ENCODE results near the gene NPEPL1.

NPEPL1 gene

GRCh38 chr20:58715391-58715800, 22.8 kb downstream of the NPEPL1 start:
- 77 to 79% methylated on average over 7 to 11 of the region's 11 CpGs for WGBS, 2 experiments (ENCODE audit: insufficient coverage in 2 of 2)

GRCh38 chr20:58715801-58716475, 23.3 kb downstream of the NPEPL1 start:
- Histone ChIP-seq H3K36me3 (ENCODE audit: control insufficient read depth, insufficient read depth, low read length) (no peaks in the 10 kb centered on the region), H3K4me1 (ENCODE audit: control insufficient read depth, insufficient read depth, low read length, poor library complexity, severe bottlenecking) (peaks cover 3% of the 10 kb centered on the region), H3K27ac (ENCODE audit: low read depth, low read length, severe bottlenecking) (no peak overlapping the region), H3K4me3 (ENCODE audit: extremely low read depth, insufficient read depth, low read length, poor library complexity, severe bottlenecking) (no peak overlapping the region), H3K9me3 (ENCODE audit: control insufficient read depth, low read length) (no peaks in the 10 kb centered on the region)
- 92 to 93% methylated on average over 17 to 18 of the region's 18 CpGs for WGBS, 2 experiments (ENCODE audit: insufficient coverage in 2 of 2)

More at GRCh38 chr20:58715391-58715800, 22.8 kb downstream of the NPEPL1 start:
- H3K27ac ChIP-seq (ENCODE audit: low read depth, low read length, severe bottlenecking): no peak overlapping the region
- no peaks in the 10 kb centered on the region for H3K36me3 ChIP-seq (ENCODE audit: control insufficient read depth, insufficient read depth, low read length)
- peaks cover 3% of the 10 kb centered on the region for H3K4me1 ChIP-seq (ENCODE audit: control insufficient read depth, insufficient read depth, low read length, poor library complexity, severe bottlenecking)
- no peaks in the 10 kb centered on the region for H3K9me3 ChIP-seq (ENCODE audit: control insufficient read depth, low read length)
- no peak overlapping the region for H3K4me3 ChIP-seq (ENCODE audit: extremely low read depth, insufficient read depth, low read length, poor library complexity, severe bottlenecking)

GRCh38 chr20:58716476-58717277, 24.1 kb downstream of the NPEPL1 start:
- WGBS, 2 experiments (ENCODE audit: insufficient coverage in 2 of 2): 82 to 84% methylated on average over 19 to 23 of the region's 23 CpGs
- H3K27ac ChIP-seq (ENCODE audit: low read depth, low read length, severe bottlenecking): no peak overlapping the region
- no peak overlapping the region for H3K4me3 ChIP-seq (ENCODE audit: extremely low read depth, insufficient read depth, low read length, poor library complexity, severe bottlenecking)

GRCh38 chr20:58717278-58718091, 24.9 kb downstream of the NPEPL1 start:
- 89 to 91% methylated on average over 16 to 19 of the region's 23 CpGs for WGBS, 2 experiments (ENCODE audit: insufficient coverage in 2 of 2)
- peaks cover 10% of the 10 kb centered on the region for H3K4me1 ChIP-seq (ENCODE audit: control insufficient read depth, insufficient read depth, low read length, poor library complexity, severe bottlenecking)
- no peak overlapping the region for H3K27ac ChIP-seq (ENCODE audit: low read depth, low read length, severe bottlenecking)
- H3K4me3 ChIP-seq (ENCODE audit: extremely low read depth, insufficient read depth, low read length, poor library complexity, severe bottlenecking): no peak overlapping the region
- no peaks in the 10 kb centered on the region for H3K9me3 ChIP-seq (ENCODE audit: control insufficient read depth, low read length)
- H3K36me3 ChIP-seq (ENCODE audit: control insufficient read depth, insufficient read depth, low read length): no peaks in the 10 kb centered on the region

More at GRCh38 chr20:58716476-58717277, 24.1 kb downstream of the NPEPL1 start:
- Histone ChIP-seq H3K4me1 (ENCODE audit: control insufficient read depth, insufficient read depth, low read length, poor library complexity, severe bottlenecking) (peaks cover 3% of the 10 kb centered on the region), H3K36me3 (ENCODE audit: control insufficient read depth, insufficient read depth, low read length) (no peaks in the 10 kb centered on the region), H3K9me3 (ENCODE audit: control insufficient read depth, low read length) (no peaks in the 10 kb centered on the region)

GRCh38 chr20:58718121-58718563, 25.5 kb downstream of the NPEPL1 start:
- no peaks in the 10 kb centered on the region for H3K36me3 ChIP-seq (ENCODE audit: control insufficient read depth, insufficient read depth, low read length)
- H3K9me3 ChIP-seq (ENCODE audit: control insufficient read depth, low read length): no peaks in the 10 kb centered on the region
- 88 to 91% methylated on average over 11 to 14 of the region's 15 CpGs for WGBS, 2 experiments (ENCODE audit: insufficient coverage in 2 of 2)
- H3K4me1 ChIP-seq (ENCODE audit: control insufficient read depth, insufficient read depth, low read length, poor library complexity, severe bottlenecking): peaks cover 10% of the 10 kb centered on the region
- H3K27ac ChIP-seq (ENCODE audit: low read depth, low read length, severe bottlenecking): no peak overlapping the region
- H3K4me3 ChIP-seq (ENCODE audit: extremely low read depth, insufficient read depth, low read length, poor library complexity, severe bottlenecking): no peak overlapping the region

- Histone ChIP-seq H3K27ac (ENCODE audit: low read depth, low read length, severe bottlenecking) (no peak overlapping the region), H3K4me3 (ENCODE audit: extremely low read depth, insufficient read depth, low read length, poor library complexity, severe bottlenecking) (no peak overlapping the region), H3K9me3 (ENCODE audit: control insufficient read depth, low read length) (no peaks in the 10 kb centered on the region), H3K4me1 (ENCODE audit: control insufficient read depth, insufficient read depth, low read length, poor library complexity, severe bottlenecking) (peaks cover 10% of the 10 kb centered on the region), H3K36me3 (ENCODE audit: control insufficient read depth, insufficient read depth, low read length) (no peaks in the 10 kb centered on the region)
- WGBS, 2 experiments (ENCODE audit: insufficient coverage in 2 of 2): 82 to 95% methylated on average over 8 of the region's 10 CpGs
Observed at GRCh38 chr20:58718729-58719128, 26.1 kb downstream of the NPEPL1 start.

- H3K4me3 ChIP-seq (ENCODE audit: extremely low read depth, insufficient read depth, low read length, poor library complexity, severe bottlenecking): no peak overlapping the region
- no peak overlapping the region for H3K27ac ChIP-seq (ENCODE audit: low read depth, low read length, severe bottlenecking)
- no peaks in the 10 kb centered on the region for H3K9me3 ChIP-seq (ENCODE audit: control insufficient read depth, low read length)
- 76 to 85% methylated on average over 7 of the region's 7 CpGs for WGBS, 2 experiments (ENCODE audit: insufficient coverage in 2 of 2)
- no peaks in the 10 kb centered on the region for H3K36me3 ChIP-seq (ENCODE audit: control insufficient read depth, insufficient read depth, low read length)
- peaks cover 10% of the 10 kb centered on the region for H3K4me1 ChIP-seq (ENCODE audit: control insufficient read depth, insufficient read depth, low read length, poor library complexity, severe bottlenecking)
Observed at GRCh38 chr20:58719258-58719657, 26.7 kb downstream of the NPEPL1 start.

- Histone ChIP-seq H3K9me3 (ENCODE audit: control insufficient read depth, low read length) (no peaks in the 10 kb centered on the region), H3K27ac (ENCODE audit: low read depth, low read length, severe bottlenecking) (no peak overlapping the region), H3K4me3 (ENCODE audit: extremely low read depth, insufficient read depth, low read length, poor library complexity, severe bottlenecking) (no peak overlapping the region), H3K36me3 (ENCODE audit: control insufficient read depth, insufficient read depth, low read length) (no peaks in the 10 kb centered on the region), H3K4me1 (ENCODE audit: control insufficient read depth, insufficient read depth, low read length, poor library complexity, severe bottlenecking) (peaks cover 10% of the 10 kb centered on the region)
- WGBS, 2 experiments (ENCODE audit: insufficient coverage in 2 of 2): 75 to 84% methylated on average over 6 of the region's 6 CpGs
Observed at GRCh38 chr20:58719971-58720371, 27.4 kb downstream of the NPEPL1 start.

GRCh38 chr20:58720890-58721289, 28.3 kb downstream of the NPEPL1 start:
- WGBS, 2 experiments (ENCODE audit: insufficient coverage in 2 of 2): 94 to 99% methylated on average over 10 of the region's 14 CpGs
- Histone ChIP-seq H3K9me3 (ENCODE audit: control insufficient read depth, low read length) (no peaks in the 10 kb centered on the region), H3K27ac (ENCODE audit: low read depth, low read length, severe bottlenecking) (no peak overlapping the region), H3K4me1 (ENCODE audit: control insufficient read depth, insufficient read depth, low read length, poor library complexity, severe bottlenecking) (peaks cover 10% of the 10 kb centered on the region), H3K36me3 (ENCODE audit: control insufficient read depth, insufficient read depth, low read length) (no peaks in the 10 kb centered on the region), H3K4me3 (ENCODE audit: extremely low read depth, insufficient read depth, low read length, poor library complexity, severe bottlenecking) (no peak overlapping the region)

GRCh38 chr20:58721951-58722778, 29.6 kb downstream of the NPEPL1 start:
- WGBS, 2 experiments (ENCODE audit: insufficient coverage in 2 of 2): 86 to 90% methylated on average over 15 to 16 of the region's 22 CpGs
- Histone ChIP-seq H3K9me3 (ENCODE audit: control insufficient read depth, low read length) (no peaks in the 10 kb centered on the region), H3K4me3 (ENCODE audit: extremely low read depth, insufficient read depth, low read length, poor library complexity, severe bottlenecking) (no peak overlapping the region)

More at GRCh38 chr20:58721951-58722778, 29.6 kb downstream of the NPEPL1 start:
- no peak overlapping the region for H3K27ac ChIP-seq (ENCODE audit: low read depth, low read length, severe bottlenecking)
- peaks cover 6% of the 10 kb centered on the region for H3K4me1 ChIP-seq (ENCODE audit: control insufficient read depth, insufficient read depth, low read length, poor library complexity, severe bottlenecking)
- H3K36me3 ChIP-seq (ENCODE audit: control insufficient read depth, insufficient read depth, low read length): no peaks in the 10 kb centered on the region
